Uterus (tissue), 2 donors: Measurements from ENCODE around the gene GIT2.

Experiments
- POLR2A ChIP-seq, 2 donors: fragments of 450-650 bp; IDR thresholded peaks; one replicate each; pipeline ENCODE4 v1.6.1; 2016; ENCODE audit warnings: antibody characterized with exemption in 2 of 2, mild to moderate bottlenecking in 1 of 2, moderate library complexity in 1 of 2
- TF ChIP-seq, protein P1 (sequence below), 4 experiments: fragments of 200-600 bp in 2 of 4; fragments of 450-650 bp in 2 of 4; sonication (generic) in 2 of 4; IDR thresholded peaks; one replicate each; pipeline ENCODE4 v1.5.1; 2016 to 2019; ENCODE audit warnings: antibody characterized with exemption in 4 of 4, mild to moderate bottlenecking in 2 of 4, moderate library complexity in 1 of 4

GRCh38 chr12:109892748-109893147 is 103.4 kb downstream of the GIT2 start:
- TF ChIP-seq, protein P1, sequence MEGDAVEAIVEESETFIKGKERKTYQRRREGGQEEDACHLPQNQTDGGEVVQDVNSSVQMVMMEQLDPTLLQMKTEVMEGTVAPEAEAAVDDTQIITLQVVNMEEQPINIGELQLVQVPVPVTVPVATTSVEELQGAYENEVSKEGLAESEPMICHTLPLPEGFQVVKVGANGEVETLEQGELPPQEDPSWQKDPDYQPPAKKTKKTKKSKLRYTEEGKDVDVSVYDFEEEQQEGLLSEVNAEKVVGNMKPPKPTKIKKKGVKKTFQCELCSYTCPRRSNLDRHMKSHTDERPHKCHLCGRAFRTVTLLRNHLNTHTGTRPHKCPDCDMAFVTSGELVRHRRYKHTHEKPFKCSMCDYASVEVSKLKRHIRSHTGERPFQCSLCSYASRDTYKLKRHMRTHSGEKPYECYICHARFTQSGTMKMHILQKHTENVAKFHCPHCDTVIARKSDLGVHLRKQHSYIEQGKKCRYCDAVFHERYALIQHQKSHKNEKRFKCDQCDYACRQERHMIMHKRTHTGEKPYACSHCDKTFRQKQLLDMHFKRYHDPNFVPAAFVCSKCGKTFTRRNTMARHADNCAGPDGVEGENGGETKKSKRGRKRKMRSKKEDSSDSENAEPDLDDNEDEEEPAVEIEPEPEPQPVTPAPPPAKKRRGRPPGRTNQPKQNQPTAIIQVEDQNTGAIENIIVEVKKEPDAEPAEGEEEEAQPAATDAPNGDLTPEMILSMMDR (IDR thresholded peaks at IDR 0.05) = no peak
- no peak for TF ChIP-seq POLR2A (IDR thresholded peaks at IDR 0.05)
